Raji (cell line): Measurements from ENCODE around the gene LAYN.

Experiments used
- POLR2A ChIP-seq: IDR thresholded peaks from 2 replicates; pipeline ENCODE4 v1.6.1; 2011; ENCODE audit warnings: low read depth, low read length, control low read depth; ENCODE audit not compliant: insufficient read depth

Gene LAYN

GRCh38 chr11:111540114-111540936 lies at the start of gene LAYN:
Gene LAYN, plus strand, starts transcription at chr11:111540720. Its CDS starts 124 bp downstream, at chr11:111540844.
- no peak for TF ChIP-seq POLR2A

GRCh38 chr11:111494040-111494439 lies 46.5 kb upstream of the LAYN start:
- TF ChIP-seq POLR2A: no peak

GRCh38 chr11:111499483-111499882 lies 41.0 kb upstream of the LAYN start:
- no peak for TF ChIP-seq POLR2A

DNA sequence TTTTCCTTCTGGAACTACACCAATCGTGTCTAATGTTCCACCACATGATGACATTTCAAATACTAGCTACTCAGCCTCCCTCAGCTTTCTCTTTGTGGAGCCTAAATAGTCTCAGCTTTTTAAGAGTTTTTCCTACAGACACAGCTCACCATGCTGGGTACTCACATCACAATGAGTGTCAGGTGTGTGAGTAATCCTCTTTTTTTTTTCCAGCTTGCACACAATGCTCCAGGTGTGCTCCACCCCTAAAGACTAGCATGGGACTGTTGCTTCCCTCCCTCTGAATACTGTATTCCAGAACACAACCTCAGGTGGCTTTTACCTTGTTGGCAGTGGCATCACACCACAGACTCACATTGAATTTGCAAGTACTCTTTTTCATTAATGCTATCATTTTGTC lies 40.0 kb upstream of the LAYN start:
- TF ChIP-seq POLR2A: no peak

- TF ChIP-seq POLR2A: no peak
Measured at GRCh38 chr11:111502611-111503010, 37.9 kb upstream of the LAYN start.

GRCh38 chr11:111510311-111510710 lies 30.2 kb upstream of the LAYN start:
- TF ChIP-seq POLR2A: no peak

DNA sequence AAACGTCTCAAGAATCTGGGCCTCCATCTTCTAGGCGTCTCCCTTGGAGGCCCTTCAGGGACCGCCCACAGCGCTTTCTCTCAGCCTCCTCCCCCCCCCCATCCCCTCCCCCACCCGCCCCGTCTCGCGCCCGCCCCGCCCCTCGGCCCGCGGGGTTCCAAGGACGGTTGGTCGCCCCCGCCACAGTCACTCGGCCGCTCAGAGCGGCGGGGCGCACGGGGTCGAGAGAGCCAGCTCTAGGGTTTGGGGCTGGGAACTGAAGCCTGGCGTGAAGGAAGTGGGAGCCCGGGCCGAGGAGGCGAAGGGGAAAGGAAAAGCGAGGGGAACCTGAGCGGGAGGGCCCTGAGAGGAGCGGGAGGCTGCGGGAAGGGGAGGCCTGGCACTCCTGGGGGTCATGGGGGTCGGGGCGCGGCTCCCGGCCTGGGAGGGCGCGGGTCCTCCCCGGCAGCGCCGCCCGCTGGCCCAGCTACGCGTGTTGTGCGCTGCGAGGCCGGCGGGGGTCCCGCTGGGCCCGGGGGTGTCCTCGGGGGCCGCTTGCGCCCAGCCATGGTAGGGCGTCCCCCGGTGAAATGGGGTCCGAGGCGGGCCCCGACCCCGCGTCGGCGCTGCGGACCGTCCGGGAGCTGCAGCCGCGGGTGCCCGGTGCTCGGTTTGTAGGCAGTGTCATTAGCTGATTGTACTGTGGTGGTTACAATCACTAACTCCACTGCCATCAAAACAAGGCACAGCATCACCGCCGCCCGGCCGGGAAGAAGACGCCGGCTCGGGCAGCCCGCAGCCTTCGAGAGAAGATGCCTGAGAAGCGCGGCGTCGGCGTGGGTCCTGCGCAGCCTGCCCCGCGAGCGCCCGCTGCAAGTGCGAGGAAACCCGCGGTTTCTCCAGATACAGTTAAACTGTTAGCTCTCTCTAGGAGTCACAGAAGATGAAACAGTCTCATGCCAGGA lies 28.0 kb upstream of the LAYN start, which contains the start of gene BTG4:
TSS of gene BTG4 (minus strand) at position 91 of the 944 bp plus-strand sequence. CDS start 13,610 bp downstream, outside the sequence.
- no peak for TF ChIP-seq POLR2A

GRCh38 chr11:111513240-111513605 lies 27.3 kb upstream of the LAYN start:
- no peak for TF ChIP-seq POLR2A

- no peak for TF ChIP-seq POLR2A
Measured at GRCh38 chr11:111514216-111515031, 26.1 kb upstream of the LAYN start, which contains the start of gene HOATZ. Gene HOATZ, plus strand, starts transcription at chr11:111514778. Its CDS starts 7 bp downstream, at chr11:111514785.

GRCh38 chr11:111515591-111515990 lies 24.9 kb upstream of the LAYN start:
- no peak for TF ChIP-seq POLR2A

DNA sequence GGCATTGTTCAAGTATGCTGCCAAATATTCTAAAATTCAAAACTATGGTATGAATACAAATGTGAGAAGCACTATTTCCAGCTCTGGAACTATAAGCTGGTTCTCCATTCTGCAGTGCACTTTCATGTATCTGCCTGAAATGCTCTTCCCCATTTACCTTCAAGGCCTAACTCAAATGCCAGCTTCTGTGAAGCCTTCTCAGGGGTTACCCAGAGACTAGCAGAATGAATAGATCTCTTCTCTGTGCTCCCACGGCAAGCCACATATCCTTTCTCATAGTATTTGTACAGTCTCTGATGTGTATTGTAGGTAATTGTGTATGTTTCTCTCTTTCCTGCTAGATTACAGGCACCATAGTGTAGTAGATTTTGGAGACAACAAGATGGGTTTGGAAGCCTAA lies 21.9 kb upstream of the LAYN start:
- TF ChIP-seq POLR2A: no peak

DNA sequence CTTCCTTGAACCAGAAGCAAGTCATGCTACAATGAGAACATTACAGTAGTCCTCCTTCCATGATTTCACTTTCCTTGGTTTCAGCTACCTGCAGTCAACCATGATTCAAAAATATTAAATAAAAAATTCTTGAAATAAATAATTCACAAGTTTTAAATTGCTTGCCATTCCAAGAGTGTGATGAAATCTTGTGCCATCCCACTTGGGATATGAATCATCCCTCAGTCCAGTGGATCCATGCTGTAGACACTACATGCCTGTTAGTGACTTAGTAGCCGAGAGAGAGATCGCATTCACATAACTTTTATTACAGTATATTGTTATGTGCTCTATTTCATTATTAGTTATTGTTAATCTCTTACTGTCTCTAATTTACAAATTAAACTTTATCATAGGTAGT lies 20.0 kb upstream of the LAYN start:
- TF ChIP-seq POLR2A: no peak

- no peak for TF ChIP-seq POLR2A
Measured at GRCh38 chr11:111521135-111521534, 19.4 kb upstream of the LAYN start.

DNA sequence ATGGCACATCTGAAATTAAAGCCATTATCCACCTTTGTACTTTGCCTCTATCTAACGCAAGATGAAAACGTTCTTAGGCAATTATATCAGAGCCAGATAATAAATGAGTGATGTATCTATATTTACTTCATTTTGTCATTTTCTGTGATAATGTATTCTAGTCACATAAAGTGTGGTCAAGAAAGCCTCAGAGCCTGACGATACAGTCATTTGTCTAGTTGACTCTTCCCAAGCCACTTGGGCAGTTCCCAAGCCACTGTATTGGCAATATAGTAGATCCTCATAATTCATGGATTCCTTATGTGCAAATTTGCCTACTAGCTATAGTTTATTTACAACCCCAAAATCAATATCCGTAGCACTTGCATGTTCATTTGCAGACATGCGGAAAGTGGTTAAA lies 18.1 kb upstream of the LAYN start:
- TF ChIP-seq POLR2A: no peak

- TF ChIP-seq POLR2A: no peak
Measured at GRCh38 chr11:111523343-111523742, 17.2 kb upstream of the LAYN start.
